Suprapubic skin (tissue), 4 donors: ENCODE data around the gene FASLG. TPM values are rescaled to one million over a fixed set of nuclear protein-coding genes. Genes with fewer than 3 reads are reported as not detected.

ENCODE experiments used
- DNase-seq, 2 donors: peaks; one replicate each; pipeline ENCODE4 v3.0.0-alpha.2; 2019; ENCODE audit warnings: low spot score in 2 of 2
- H3K27ac ChIP-seq: fragments of 200-600 bp; sonication (generic); one replicate; pipeline ENCODE4 v1.5.1; 2019
- H3K27me3 ChIP-seq: fragments of 200-600 bp; sonication (generic); one replicate; pipeline ENCODE4 v1.5.1; 2019
- H3K36me3 ChIP-seq: fragments of 200-600 bp; sonication (generic); one replicate; pipeline ENCODE4 v1.5.1; 2019
- H3K4me1 ChIP-seq: fragments of 200-600 bp; sonication (generic); one replicate; pipeline ENCODE4 v1.5.1; 2019
- H3K4me3 ChIP-seq: fragments of 200-600 bp; sonication (generic); one replicate; pipeline ENCODE4 v1.5.1; 2019; ENCODE audit warnings: mild to moderate bottlenecking
- H3K9me3 ChIP-seq: fragments of 200-600 bp; sonication (generic); one replicate; pipeline ENCODE4 v1.5.1; 2019
- CTCF ChIP-seq, 2 donors: fragments of 200-600 bp in 1 of 2; fragments of 450-650 bp in 1 of 2; sonication (generic) in 1 of 2; IDR thresholded peaks; one replicate each; pipeline ENCODE4 v1.5.1; 2016 to 2019; ENCODE audit warnings: antibody characterized with exemption in 2 of 2, mild to moderate bottlenecking in 1 of 2, moderate library complexity in 1 of 2
- EP300 ChIP-seq: sonication (generic); formaldehyde crosslinking; IDR thresholded peaks from one replicate; pipeline ENCODE4 v1.6.1; 2017; ENCODE audit warnings: antibody characterized with exemption
- POLR2A ChIP-seq, 2 donors: fragments of 450-650 bp; IDR thresholded peaks; one replicate each; pipeline ENCODE4 v1.6.1; 2017; ENCODE audit warnings: antibody characterized with exemption in 2 of 2, mild to moderate bottlenecking in 2 of 2, moderate library complexity in 2 of 2
- POLR2AphosphoS5 ChIP-seq, 3 donors: sonication (generic); formaldehyde crosslinking; IDR thresholded peaks; one replicate each; pipeline ENCODE4 v1.6.1; 2017; ENCODE audit warnings: antibody characterized with exemption in 3 of 3
- WGBS: methylation state at CpG from one replicate; pipeline ENCODE4 v1.1.5; 2018; 5-methylcytosine and 5-hydroxymethylcytosine counted together
- total RNA-seq, 4 donors: library from RNA; depleted of rRNA; stranded (reverse); fragments of >200 nt; gene quantifications; one replicate each; pipeline ENCODE4 v1.1.0, GENCODE V29; 2016

Gene FASLG
- total RNA-seq, 4 donors from 2014 or later = not detected

GRCh38 chr1:172629638-172630037 is 29.3 kb upstream of the FASLG start:
- Histone ChIP-seq H3K4me3 (no peak overlapping the region), H3K27ac (no peak overlapping the region), H3K27me3 (no peaks in the 10 kb centered on the region), H3K36me3 (no peaks in the 10 kb centered on the region), H3K9me3 (no peaks in the 10 kb centered on the region), H3K4me1 (no peaks in the 10 kb centered on the region)
- 92% methylated on average over 2 of the region's 2 CpGs for WGBS
- TF ChIP-seq EP300 (no peak), POLR2AphosphoS5 (IDR thresholded peaks at IDR 0.05) (no peak), CTCF (IDR thresholded peaks at IDR 0.05) (no peak), POLR2A (IDR thresholded peaks at IDR 0.05) (no peak)
- no peak for DNase-seq

GRCh38 chr1:172630056-172630818 is 28.7 kb upstream of the FASLG start:
- Histone ChIP-seq H3K4me1 (no peaks in the 10 kb centered on the region), H3K9me3 (no peaks in the 10 kb centered on the region), H3K36me3 (no peaks in the 10 kb centered on the region), H3K27me3 (no peaks in the 10 kb centered on the region), H3K27ac (no peak overlapping the region), H3K4me3 (no peak overlapping the region)
- no peak for DNase-seq
- WGBS = 93% methylated on average over 11 of the region's 11 CpGs
- TF ChIP-seq POLR2AphosphoS5 (IDR thresholded peaks at IDR 0.05) (no peak), POLR2A (IDR thresholded peaks at IDR 0.05) (no peak), CTCF (IDR thresholded peaks at IDR 0.05) (no peak), EP300 (no peak)

DNA sequence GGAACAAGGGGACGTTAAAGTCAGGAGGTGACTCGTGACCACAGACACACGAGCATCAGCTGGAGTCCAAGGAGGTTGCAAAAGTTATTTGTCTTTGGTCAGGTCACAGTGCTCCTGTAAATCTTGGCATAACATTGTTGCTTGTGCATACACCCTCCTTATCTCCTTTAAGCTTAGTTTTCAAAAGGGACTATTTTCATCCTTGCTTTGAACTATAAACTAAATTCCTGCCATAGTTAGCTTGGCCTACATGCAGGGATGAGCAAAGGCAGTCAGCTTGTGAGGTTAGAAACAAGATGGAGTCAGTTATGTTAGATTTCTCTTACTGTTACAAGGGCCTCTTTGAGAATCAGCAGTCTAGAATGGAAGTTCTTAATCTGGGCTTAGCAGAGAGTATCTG is 28.0 kb upstream of the FASLG start:
- Histone ChIP-seq H3K36me3 (no peaks in the 10 kb centered on the region), H3K27ac (no peak overlapping the region), H3K4me3 (no peak overlapping the region), H3K4me1 (no peaks in the 10 kb centered on the region), H3K9me3 (no peaks in the 10 kb centered on the region), H3K27me3 (no peaks in the 10 kb centered on the region)
- no peak for DNase-seq
- TF ChIP-seq CTCF (IDR thresholded peaks at IDR 0.05) (no peak), POLR2A (IDR thresholded peaks at IDR 0.05) (no peak), POLR2AphosphoS5 (IDR thresholded peaks at IDR 0.05) (no peak), EP300 (no peak)
- 65% methylated on average over 3 of the region's 3 CpGs for WGBS

DNA sequence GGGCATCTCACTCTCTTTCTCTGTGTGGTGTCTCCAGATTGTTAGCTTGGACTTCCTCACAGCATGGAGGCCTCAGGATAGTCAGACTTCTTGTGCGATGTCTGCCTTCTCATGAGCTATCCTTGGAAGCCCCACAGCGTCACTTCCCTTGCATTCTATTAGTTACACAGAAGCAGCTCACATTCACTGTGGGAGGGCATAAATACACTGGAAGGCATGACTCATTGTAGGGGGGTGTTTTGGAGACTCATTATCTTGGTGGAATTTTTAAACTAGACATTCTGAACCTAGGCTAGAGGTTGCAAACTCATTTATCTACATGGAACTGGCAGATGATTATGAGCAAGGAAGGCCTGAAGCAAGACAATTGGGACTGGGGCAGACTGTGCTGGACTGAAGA is 21.4 kb upstream of the FASLG start:
- Histone ChIP-seq H3K9me3 (no peaks in the 10 kb centered on the region), H3K4me1 (peaks cover 8% of the 10 kb centered on the region), H3K27me3 (no peaks in the 10 kb centered on the region), H3K27ac (no peak overlapping the region), H3K4me3 (no peak overlapping the region), H3K36me3 (no peaks in the 10 kb centered on the region)
- no peak for DNase-seq
- TF ChIP-seq POLR2AphosphoS5 (IDR thresholded peaks at IDR 0.05) (no peak), EP300 (no peak), POLR2A (IDR thresholded peaks at IDR 0.05) (no peak), CTCF (IDR thresholded peaks at IDR 0.05) (no peak)
- 100% methylated on average over 2 of the region's 2 CpGs for WGBS

GRCh38 chr1:172638249-172638648 is 20.7 kb upstream of the FASLG start:
- peaks cover 8% of the 10 kb centered on the region for H3K4me1 ChIP-seq
- H3K27me3 ChIP-seq = no peaks in the 10 kb centered on the region
- no peak for TF ChIP-seq CTCF (IDR thresholded peaks at IDR 0.05)
- no peak for TF ChIP-seq POLR2AphosphoS5 (IDR thresholded peaks at IDR 0.05)
- TF ChIP-seq POLR2A (IDR thresholded peaks at IDR 0.05) = no peak
- 83% methylated on average over 2 of the region's 2 CpGs for WGBS
- H3K27ac ChIP-seq = no peak overlapping the region
- H3K9me3 ChIP-seq = no peaks in the 10 kb centered on the region
- H3K36me3 ChIP-seq = no peaks in the 10 kb centered on the region
- no peak for DNase-seq
- no peak overlapping the region for H3K4me3 ChIP-seq
